Activated T-cell treated with anti-CD3 and anti-CD28 coated beads for 1 hour (primary cell): Measurements from ENCODE around the gene MANBA.

Source experiments
- DNase-seq: peaks from one replicate; pipeline ENCODE4 v3.0.0-alpha.2; 2020; ENCODE audit warnings: low read depth

Gene MANBA

GRCh38 chr4:102594000-102594399, 166.8 kb downstream of the MANBA start:
- DNase-seq, result no peak

- DNase-seq, result no peak
Observed at GRCh38 chr4:102593147-102593546, 167.6 kb downstream of the MANBA start.

GRCh38 chr4:102592256-102592655, 168.5 kb downstream of the MANBA start:
- DNase-seq, result no peak

GRCh38 chr4:102589743-102590142, 171.0 kb downstream of the MANBA start:
- no peak for DNase-seq

- DNase-seq, result no peak
Observed at GRCh38 chr4:102586644-102587021, 174.1 kb downstream of the MANBA start.

- no peak for DNase-seq
Observed at GRCh38 chr4:102586002-102586643, 174.6 kb downstream of the MANBA start.

- DNase-seq, result no peak
Observed at GRCh38 chr4:102585329-102585728, 175.4 kb downstream of the MANBA start.

GRCh38 chr4:102584091-102584490, 176.7 kb downstream of the MANBA start:
- DNase-seq, result no peak
